GM19043 (cell line): ENCODE results near the gene NTRK1.
"Not testable (repeated sequence)": the region's sequence is repeated elsewhere in the genome, so short reads cannot be mapped to it uniquely, and the experiment has no call there.

Experiments
- ATAC-seq: cut with Tn5 transposase; IDR thresholded peaks from one replicate; pipeline ENCODE4 v1.9.1; 2021; ENCODE audit warnings: low read depth; ENCODE audit not compliant: unreplicated experiment

NTRK1 gene

GRCh38 chr1:156910309-156910782 lies 49.7 kb downstream of the NTRK1 start:
- ATAC-seq, result no peak

GRCh38 chr1:156911577-156912298 lies 51.1 kb downstream of the NTRK1 start:
- no peak for ATAC-seq

- no peak for ATAC-seq
Measured at GRCh38 chr1:156912310-156912709, 51.6 kb downstream of the NTRK1 start.

- ATAC-seq, result no peak
Measured at GRCh38 chr1:156912861-156913808, 52.5 kb downstream of the NTRK1 start.

- ATAC-seq, result no peak
Measured at GRCh38 chr1:156913809-156914387, 53.2 kb downstream of the NTRK1 start.

GRCh38 chr1:156914440-156914856 lies 53.8 kb downstream of the NTRK1 start:
- no peak for ATAC-seq

- no peak for ATAC-seq
Measured at GRCh38 chr1:156920233-156921052, 59.8 kb downstream of the NTRK1 start, which contains the start of gene LRRC71. TSS of gene LRRC71 (plus strand) at chr1:156920632. CDS start at chr1:156920804, 172 bp downstream.

- no peak for ATAC-seq
Measured at GRCh38 chr1:156921053-156921529, 60.4 kb downstream of the NTRK1 start.

- no peak for ATAC-seq
Measured at GRCh38 chr1:156922986-156923669, 62.5 kb downstream of the NTRK1 start.

- ATAC-seq, result no peak
Measured at GRCh38 chr1:156923670-156924477, 63.2 kb downstream of the NTRK1 start.

GRCh38 chr1:156924478-156925153 lies 64.0 kb downstream of the NTRK1 start:
- ATAC-seq, result no peak

- ATAC-seq, result no peak
Measured at GRCh38 chr1:156925154-156926010, 64.7 kb downstream of the NTRK1 start.

- no peak for ATAC-seq
Measured at GRCh38 chr1:156926175-156926574, 65.5 kb downstream of the NTRK1 start.

GRCh38 chr1:156926695-156927094 lies 66.0 kb downstream of the NTRK1 start:
- not testable (repeated sequence) for ATAC-seq

GRCh38 chr1:156927215-156928042 lies 66.8 kb downstream of the NTRK1 start:
- no peak for ATAC-seq

GRCh38 chr1:156928043-156928602 lies 67.5 kb downstream of the NTRK1 start:
- no peak for ATAC-seq
